ENCODE measurements around the gene KAT6B.

Gene KAT6B

GRCh38 chr10:74956555-74957111, 130.2 kb downstream of the KAT6B start:
- no peak for DNase-seq (ENCODE audit: low read depth)

- DNase-seq (ENCODE audit: low read depth): no peak
Observed at GRCh38 chr10:74957285-74957961, 131.0 kb downstream of the KAT6B start.

DNA sequence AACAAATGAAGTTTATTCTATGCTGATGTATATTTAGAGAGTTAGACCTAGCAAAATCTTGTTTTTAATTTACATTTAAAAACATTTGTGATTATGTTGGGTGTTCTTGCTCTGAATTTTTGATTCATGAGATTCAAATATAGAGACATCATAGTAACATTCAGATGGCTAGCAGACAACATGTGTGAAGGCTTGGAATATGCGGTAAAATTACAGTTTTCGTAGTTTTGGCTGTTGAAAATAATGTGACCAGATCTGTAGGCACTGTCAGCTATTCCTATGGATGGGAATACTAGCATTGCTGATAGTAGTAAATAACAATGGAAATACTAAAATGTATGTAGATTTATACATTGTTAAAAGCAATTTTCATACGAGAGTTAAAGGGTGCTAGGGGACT, 131.9 kb downstream of the KAT6B start:
- DNase-seq (ENCODE audit: low read depth): no peak

GRCh38 chr10:74960670-74961069, 134.3 kb downstream of the KAT6B start:
- DNase-seq (ENCODE audit: low read depth): no peak

DNA sequence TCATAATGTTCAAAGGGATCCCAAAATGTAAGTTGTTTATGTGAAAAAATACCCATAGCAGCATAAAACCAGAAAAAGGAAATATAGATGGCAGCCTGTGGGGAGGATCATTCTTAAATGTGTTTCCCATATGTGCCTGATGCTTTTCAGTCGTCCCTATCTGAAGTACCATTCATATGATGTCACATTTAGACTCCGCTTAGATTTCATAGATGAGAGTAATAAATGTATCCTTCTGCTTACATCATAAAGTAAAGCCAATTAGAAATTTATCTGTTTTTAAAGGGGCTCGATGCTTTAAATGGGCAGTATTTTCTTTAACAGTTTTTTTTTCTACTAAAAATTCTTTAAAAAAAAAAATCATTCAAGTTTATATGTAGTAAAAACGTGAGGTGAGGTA, 136.1 kb downstream of the KAT6B start:
- no peak for DNase-seq (ENCODE audit: low read depth)

DNA sequence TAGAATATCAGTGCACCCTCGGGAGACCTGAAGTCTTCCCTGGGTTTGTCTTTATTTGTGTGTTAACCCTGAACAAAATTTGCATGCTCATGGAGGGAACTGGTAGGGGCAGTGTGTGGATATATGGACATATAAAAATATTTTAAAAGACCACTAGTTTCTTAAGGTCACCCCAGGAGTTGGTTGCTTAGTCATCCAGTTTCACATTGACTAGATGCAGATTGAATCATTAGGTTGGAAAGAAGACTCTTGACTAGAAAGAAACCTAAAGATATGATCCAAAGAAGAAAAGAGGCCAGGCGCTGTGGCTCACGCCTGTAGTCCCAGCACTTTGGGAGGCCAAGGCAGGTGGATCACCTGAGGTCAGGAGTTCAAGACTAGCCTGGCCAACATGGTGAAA, 137.1 kb downstream of the KAT6B start:
- no peak for DNase-seq (ENCODE audit: low read depth)

- no peak for DNase-seq (ENCODE audit: low read depth)
Observed at GRCh38 chr10:74967911-74968666, 141.7 kb downstream of the KAT6B start.

- DNase-seq (ENCODE audit: low read depth): no peak
Observed at GRCh38 chr10:74968667-74969061, 142.3 kb downstream of the KAT6B start.

- DNase-seq (ENCODE audit: low read depth): no peak
Observed at GRCh38 chr10:74969093-74969492, 142.7 kb downstream of the KAT6B start.

GRCh38 chr10:74969530-74969929, 143.1 kb downstream of the KAT6B start:
- DNase-seq (ENCODE audit: low read depth): no peak

- DNase-seq (ENCODE audit: low read depth): no peak
Observed at GRCh38 chr10:74973741-74974392, 147.5 kb downstream of the KAT6B start.

- no peak for DNase-seq (ENCODE audit: low read depth)
Observed at GRCh38 chr10:74975758-74976157, 149.4 kb downstream of the KAT6B start.

- no peak for DNase-seq (ENCODE audit: low read depth)
Observed at GRCh38 chr10:74976565-74976964, 150.2 kb downstream of the KAT6B start.

DNA sequence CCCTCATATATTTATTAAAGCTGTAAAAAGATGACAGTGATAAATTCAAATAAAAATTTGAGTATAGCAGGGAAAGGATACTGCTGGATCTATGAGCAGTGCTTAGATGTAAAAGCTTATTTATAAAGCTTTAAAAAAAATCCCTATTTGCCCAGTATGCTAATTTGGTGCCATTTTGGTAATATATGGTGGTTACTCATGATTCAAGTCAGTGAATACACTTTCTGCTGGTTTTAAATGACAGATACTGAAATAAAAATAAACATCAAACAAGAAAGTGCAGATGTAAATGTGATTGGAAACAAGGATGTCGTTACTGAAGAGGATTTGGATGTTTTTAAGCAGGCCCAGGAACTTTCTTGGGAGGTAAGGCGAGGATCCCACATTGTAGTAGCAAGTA, 150.7 kb downstream of the KAT6B start:
- DNase-seq (ENCODE audit: low read depth): no peak

- no peak for DNase-seq (ENCODE audit: low read depth)
Observed at GRCh38 chr10:74977913-74978847, 151.8 kb downstream of the KAT6B start.

DNA sequence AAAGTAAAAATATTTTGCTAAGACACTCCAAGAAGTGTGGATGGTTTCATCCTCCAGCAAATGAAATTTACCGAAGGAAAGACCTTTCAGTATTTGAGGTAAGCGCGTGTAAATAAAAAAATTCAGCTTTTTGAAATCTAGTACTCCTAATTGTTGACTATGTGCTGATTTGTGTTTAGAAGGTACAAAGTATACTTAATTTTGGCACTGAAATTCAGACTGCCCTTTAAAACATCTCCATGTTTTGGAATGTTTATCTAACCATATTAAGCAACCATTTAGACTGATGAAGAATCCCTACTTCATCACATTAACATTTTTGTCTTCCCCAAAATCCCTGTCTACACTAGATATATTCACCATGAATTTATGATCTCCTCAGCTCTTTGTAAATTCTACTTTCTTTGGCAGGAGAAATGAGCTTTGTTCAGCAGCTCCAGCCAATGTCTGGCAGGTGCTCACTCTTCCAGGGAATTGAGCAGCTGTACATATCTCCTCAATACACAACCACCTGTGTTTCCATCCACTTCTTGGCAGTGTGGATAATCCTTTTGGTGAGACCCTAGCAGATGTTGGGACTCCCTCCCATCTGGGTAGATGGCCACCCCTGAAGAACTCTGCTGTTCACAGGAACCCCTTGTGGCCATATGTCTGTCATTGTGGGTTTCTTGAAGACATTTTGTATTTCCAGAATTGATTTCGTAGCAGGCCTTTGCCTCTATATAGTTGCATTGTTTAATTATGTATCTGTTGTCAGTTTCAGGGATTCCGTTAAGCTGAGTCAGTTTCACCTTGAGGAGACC, 155.6 kb downstream of the KAT6B start:
- no peak for DNase-seq (ENCODE audit: low read depth)

GRCh38 chr10:74982634-74982982, 156.2 kb downstream of the KAT6B start:
- no peak for DNase-seq (ENCODE audit: low read depth)

DNA sequence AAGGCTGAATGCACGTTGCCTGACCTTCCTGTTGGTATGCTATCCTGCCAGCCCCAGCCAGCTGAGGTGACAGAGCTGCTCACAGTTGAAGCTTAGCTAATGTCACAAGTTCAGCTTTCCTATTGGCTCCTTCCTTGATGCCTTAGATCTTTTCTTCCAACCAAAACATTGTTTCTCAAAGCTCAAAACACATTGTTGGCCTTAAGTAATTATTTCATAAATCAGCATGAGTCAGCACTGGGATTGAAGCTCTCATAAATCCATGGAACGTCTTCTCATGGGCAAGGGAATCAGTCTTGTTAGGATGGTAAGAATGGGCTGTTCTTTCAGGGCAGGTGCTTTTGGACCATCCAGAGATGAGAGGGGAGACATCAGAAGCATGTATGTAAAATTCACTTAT, 157.0 kb downstream of the KAT6B start:
- DNase-seq (ENCODE audit: low read depth): no peak

DNA sequence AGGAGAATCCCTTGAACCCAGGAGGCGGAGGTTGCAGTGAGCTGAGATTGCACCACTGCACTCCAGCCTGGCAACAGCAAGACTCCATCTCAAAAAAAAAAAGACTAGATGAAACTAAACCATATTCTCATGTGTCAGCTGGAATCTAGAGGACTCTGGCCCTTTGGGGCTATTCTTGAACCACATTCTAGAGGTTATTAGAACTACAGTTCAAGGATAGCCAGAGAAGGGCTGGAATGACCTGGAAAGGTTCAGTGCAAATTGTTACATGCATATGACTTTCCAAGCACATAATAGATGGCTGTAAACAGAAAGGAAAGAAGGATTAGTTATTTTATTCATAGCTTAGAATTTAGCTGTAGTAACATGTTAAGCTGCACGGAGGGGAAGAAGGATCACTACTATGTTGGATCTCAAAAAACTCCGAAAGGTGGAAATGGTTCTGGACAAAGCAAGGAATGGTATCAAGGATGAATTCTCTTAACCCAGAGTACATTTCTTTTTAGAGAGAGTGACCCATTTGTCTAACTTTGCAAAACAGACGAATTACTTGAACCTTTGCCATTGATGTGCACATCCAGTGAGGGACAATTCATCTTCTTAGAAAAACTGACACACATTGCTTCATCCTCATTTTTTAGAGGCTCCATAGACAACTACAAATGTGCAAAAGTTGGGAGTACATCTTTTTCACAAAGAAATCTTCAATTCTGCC, 161.1 kb downstream of the KAT6B start:
- peak; percentile 47 for DNase-seq (ENCODE audit: low read depth)

- DNase-seq (ENCODE audit: low read depth): peak; percentile 16
Observed at GRCh38 chr10:74988054-74988775, 161.8 kb downstream of the KAT6B start.

Measured in GM04503 (cell line).